GM12864 (cell line): Measurements from ENCODE around the gene NTRK3.

ENCODE experiments used
- DNase-seq: peaks from one replicate; pipeline ENCODE4 v3.0.0-alpha.2; 2011; ENCODE audit warnings: low read depth
- H3K4me3 ChIP-seq: 2 replicates; pipeline ENCODE4 v1.5.1; 2011; ENCODE audit warnings: mild to moderate bottlenecking, low read depth, low read length, control low read depth
- CTCF ChIP-seq: IDR thresholded peaks from 2 replicates; pipeline ENCODE4 v1.5.1; 2011; ENCODE audit warnings: low read depth, mild to moderate bottlenecking, moderate library complexity, low read length, control low read depth, inconsistent platforms; ENCODE audit errors: missing control alignments

Gene NTRK3

DNA sequence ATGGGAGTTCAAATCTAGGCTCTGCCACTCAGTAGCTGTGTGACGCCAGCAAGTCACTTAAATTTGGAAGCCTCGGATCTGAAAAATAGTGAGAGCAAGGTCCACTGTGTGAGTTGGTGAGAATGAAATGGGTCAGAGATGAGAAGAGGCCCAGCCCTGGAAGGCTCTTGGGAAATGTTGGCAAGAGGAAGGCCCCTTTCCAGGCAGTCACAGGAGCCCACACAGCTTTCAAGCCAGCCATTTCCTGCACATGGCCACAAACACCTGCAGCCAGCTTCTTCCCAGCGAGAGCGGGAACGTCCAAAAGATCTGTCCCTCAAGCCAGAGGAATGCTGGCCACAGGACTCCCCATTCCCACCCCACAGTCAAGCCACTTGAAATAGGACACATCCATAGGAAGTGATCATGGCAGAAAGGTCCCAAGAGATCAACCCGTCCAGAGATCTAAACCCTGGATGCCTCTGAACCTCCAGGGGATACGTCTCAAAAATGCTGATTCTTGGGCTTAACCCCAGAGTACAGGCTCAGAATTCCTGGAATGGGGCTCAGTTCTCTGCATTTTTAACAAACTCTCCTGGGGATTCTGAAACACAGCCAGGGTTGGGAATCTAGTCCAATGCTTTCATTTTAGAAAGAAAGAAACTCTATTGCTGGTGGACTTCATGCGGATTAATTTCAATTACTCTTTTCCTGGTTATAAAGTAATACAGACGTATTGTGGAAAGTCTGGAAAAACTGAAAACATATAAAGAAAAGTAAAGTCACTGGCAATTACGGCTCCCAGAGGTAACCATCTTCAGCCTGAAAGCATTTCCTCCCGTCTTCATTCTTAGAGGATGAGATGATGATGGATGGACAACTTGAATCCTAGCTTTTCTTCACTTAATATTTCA, 35.9 kb downstream of the NTRK3 start:
- no peak for TF ChIP-seq CTCF
- DNase-seq, result no peak
- no peak overlapping the region for H3K4me3 ChIP-seq

- TF ChIP-seq CTCF, result no peak
These were observed 36.9 kb downstream of the NTRK3 start for GRCh38 chr15:88219623-88220022.

DNA sequence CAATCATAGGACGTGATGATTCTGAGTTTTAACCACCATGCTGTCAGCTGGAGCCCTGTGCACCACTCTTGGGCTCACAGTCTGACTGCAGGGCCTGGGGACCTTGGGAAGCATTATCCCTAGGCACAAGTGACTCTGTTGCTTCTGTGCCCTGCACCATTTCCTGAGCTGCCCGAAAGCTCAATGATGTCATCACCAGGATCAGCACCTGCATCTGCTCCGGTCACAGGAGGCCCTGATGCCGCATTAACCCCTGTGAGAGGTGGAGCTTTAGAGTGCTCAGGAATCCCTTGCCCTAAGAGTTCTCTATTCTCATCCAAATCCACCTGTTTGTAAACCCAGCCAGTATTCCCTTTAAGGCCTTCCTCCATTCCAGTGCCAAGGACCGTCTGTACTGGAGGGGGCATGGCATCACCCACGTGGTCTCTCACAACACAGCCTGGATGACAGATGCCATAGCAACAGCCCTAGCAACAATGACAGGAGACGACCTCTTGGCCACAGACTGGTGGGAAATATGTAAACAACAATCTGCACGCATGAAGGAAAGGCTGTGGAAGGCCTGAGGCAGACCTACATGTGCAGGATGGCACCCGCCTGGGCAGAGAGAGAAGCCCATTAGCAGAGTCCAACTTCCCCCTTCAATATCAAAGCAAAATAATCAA, 37.9 kb downstream of the NTRK3 start:
- H3K4me3 ChIP-seq, result no peak overlapping the region
- DNase-seq, result no peak
- no peak for TF ChIP-seq CTCF

More at GRCh38 chr15:88219623-88220022, 36.9 kb downstream of the NTRK3 start:
- DNase-seq, result no peak
- no peak overlapping the region for H3K4me3 ChIP-seq

- H3K4me3 ChIP-seq, result no peak overlapping the region
- no peak for DNase-seq
- TF ChIP-seq CTCF, result no peak
These were observed 41.4 kb downstream of the NTRK3 start for GRCh38 chr15:88215066-88215648.

- TF ChIP-seq CTCF, result no peak
- H3K4me3 ChIP-seq, result no peak overlapping the region
- DNase-seq, result no peak
These were observed 47.4 kb downstream of the NTRK3 start for GRCh38 chr15:88209111-88209510.

GRCh38 chr15:88208396-88208795, 48.1 kb downstream of the NTRK3 start:
- TF ChIP-seq CTCF, result no peak
- DNase-seq, result no peak
- no peak overlapping the region for H3K4me3 ChIP-seq
